HUDEP-2 (cell line): ENCODE results near the gene ALDH18A1.

Source experiments
- DNase-seq, 76 experiments: peaks; one replicate each; lab custom pipeline; 2025; ENCODE audit not compliant: unreplicated experiment in 76 of 76; lab: John Stamatoyannopoulos, UW

Gene ALDH18A1

DNA sequence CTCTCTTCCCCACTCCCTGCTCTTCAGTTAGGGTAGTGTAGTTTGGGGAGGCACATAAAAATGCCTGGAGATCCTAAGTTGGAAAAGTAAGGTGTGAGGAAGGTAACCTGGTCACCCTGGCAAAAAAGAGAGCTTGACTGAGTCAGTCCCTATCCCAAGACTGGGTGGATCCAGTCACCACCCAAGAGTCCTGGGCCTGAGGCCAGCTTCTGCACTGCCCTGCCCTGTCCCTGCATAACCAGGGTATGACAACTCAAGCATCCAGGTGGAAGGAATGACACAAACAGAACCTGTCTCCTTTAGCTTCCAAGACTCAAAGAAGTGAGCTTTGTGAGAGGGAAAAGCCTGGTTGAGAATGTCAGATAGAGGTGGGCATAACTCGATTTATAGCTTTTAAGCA lies 68.5 kb downstream of the ALDH18A1 start:
- DNase-seq: peak in 15 of 76 experiments; percentile 1 to 26 (median 9)

DNA sequence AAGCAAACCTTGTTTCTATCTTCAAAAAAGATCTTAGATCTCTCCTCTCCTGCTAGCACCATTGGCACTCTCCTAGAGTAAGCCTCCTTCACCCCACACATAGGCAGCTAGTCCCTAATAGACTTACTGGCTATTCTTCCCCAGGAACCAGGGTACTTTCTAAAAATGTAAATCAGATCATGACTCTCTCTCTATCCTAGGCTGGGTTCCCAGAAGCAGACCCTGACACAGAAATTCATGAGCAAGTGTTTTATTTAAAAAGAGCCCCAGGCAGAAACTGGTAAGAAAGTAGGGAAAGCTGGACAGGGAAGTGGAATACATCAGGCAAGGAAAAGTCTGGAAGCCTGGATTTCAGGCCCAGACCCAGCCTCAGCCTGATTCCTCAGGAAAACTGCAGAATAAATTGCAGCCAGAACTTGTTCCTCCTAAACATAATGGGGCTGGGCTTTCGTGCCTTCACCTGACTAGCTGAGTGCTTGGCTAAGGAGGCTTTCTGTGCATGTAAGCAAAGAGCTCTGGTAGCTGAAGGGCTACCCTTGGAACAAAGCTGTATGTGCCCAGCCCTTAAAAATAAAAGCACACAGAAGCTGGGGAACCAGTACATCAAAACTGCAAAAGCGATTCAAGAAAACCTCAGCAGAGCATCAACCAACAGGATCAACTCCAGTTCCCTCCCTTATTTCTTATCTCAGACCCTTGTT lies 76.5 kb downstream of the ALDH18A1 start:
- DNase-seq: no peak

DNA sequence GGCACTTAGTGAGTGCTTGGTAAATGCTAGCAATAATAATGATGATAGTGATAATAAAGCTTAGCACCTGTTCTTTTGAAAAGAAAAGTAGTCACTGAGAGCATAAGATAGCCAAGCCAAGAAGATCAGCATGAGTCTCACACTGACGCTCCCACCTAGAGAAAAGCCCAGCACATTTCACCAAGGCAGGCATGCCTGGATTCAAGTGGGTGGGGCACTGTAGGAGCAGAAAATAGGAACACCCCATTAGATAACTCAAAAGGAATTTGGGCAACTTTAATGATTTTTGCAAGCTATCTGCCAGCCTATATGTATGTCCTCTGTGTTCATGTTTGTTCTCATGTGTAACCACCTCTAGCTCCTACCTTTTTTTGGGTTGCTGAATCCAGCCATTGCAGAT lies 77.2 kb downstream of the ALDH18A1 start:
- no peak for DNase-seq

DNA sequence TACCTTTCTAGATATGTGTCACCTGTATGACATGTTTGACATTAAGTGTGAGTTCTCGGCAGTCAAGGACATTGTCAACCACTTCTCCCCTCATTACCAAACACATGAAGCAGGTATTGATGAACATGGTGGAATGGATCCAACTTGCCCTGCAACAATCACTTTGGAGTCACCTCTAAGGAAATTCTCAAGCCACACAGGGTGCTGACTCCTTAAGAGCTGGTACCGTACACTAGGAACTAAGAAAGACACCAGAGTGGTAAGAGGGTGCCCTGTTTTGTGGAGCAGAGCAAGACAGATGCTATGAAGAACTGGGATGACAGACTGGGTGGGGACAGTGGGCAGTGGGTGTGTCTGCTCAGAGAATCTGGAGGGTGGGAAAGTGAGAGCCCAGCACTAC lies 77.9 kb downstream of the ALDH18A1 start:
- no peak for DNase-seq

DNA sequence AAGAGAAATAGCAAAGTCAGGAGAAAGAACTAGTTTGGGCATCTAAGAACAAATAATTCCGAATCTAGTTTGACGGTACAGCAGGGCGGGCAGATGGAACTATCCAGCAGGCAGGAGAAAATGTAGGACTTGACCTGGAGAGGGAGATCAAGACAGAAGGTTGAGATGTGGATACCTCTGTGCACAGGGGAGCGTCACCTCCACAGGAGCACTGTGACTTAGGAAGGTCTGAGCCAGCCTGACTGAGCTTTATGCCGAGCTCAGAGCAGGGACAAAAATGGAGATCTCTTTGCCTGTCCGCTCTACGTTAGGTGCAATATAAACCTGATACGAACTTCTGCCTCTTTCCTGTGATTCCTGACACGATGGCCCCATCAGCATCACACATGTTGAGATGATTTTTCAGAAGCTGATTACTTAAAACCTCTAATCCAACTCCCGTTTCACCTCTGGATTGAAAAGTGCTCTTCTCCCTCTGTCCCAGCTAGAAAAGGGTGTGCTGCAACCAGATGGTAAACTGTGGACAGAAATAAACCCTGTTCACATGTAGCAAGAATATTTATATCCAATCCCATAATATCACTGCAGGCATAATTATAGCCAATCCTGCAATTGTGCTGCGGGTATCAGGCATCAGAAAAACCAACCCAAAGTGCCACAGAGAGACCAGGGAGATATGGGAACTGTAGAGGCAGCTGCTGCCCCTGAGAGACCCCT lies 81.7 kb downstream of the ALDH18A1 start:
- DNase-seq: no peak

DNA sequence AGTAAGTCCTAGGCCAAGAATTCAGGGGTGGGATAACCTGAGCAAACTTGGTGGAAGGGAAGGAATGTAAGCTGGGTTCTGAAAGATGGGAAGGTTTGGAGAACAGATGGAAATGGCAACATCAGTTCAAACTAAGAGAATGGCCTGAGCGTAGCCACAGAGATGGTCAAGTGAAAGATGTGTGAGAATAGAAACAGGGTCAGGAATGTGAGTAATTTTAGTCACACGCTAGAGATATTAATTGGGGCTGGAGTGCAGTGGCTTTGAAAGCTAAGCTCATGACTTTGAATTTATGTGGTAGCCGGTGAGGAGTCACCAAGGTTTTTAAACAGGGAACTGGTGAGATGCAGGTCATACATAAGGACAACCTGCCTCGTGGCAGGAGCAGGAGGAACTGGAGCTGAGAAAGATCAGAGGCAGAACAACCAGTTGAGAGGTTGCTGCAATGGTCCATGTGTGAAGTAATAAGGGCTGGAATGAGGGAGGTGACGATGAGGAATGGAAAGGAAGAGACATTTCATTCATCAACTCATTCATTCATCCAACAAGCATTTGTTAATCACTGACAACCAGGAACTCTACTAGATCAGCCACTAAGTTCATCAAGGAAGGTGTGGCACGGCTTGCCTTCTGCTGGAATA lies 82.4 kb downstream of the ALDH18A1 start:
- DNase-seq: no peak

DNA sequence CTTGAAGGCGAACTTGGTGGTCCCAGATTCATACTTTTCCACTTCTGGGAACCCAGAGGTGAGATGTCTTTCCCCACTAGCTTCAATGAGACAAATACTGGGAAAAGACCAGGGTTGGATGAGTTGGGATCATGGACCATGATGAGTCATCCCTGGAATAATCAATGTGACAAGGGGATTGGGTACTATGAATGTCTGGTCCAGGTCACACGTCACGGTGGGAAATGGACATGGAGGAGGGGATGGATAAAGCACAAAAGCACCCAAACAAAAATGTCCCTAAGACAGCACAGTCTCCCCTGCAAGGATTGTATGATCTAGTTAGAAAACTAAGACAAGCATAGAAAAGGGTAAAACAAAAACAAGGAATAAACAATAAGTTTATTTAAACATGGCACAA lies 83.0 kb downstream of the ALDH18A1 start:
- no peak for DNase-seq

DNA sequence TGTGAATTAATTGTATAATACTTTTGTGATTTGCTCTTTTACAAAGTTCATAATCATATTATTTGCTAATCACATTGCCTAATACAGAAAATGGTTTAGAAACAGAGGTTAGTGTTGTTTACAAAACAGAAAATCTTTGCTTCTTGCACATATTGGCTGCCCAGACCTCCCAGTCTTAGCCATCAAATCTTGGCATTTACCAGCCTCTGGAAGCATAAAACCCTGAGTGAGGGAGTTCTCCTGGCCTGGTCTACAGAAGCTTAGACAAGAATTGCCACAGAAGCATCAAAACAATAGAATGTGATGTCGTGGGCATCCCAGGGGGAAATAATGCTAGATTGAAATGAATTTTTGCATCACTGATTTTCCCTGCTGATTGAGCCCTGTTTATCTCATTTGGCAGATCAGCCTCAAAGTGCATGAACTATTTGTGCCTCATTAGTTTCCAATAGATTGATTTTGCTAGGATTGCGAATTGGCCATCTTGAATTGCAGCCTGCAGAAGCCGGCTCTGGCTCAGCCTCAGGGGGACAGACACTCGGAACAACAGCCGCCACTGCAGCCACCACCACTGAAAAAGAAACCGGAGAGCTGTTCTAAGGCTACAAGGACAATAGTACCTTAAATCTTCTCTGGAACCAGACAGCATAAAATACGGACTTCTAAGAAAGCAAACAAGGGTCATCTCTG lies 84.2 kb downstream of the ALDH18A1 start:
- no peak for DNase-seq

DNA sequence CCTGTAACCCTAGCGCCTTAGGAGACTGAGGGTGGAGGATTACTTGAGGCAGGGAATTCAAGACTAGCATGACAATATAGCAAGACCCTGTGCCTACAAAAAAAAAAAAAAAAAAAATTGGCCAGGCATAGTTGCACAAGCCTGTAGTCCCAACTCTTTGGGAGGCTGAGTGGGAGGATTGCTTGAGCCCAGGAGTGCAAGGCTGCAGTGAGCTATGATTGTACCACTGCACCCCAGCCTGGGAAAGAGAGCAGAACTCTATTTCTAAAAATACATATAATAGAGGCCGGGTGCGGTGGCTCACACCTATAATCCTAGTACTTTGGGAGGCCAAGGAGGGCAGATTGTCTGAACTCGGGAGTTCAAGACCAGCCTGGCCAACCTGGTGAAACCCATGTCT lies 85.1 kb downstream of the ALDH18A1 start:
- DNase-seq: no peak

DNA sequence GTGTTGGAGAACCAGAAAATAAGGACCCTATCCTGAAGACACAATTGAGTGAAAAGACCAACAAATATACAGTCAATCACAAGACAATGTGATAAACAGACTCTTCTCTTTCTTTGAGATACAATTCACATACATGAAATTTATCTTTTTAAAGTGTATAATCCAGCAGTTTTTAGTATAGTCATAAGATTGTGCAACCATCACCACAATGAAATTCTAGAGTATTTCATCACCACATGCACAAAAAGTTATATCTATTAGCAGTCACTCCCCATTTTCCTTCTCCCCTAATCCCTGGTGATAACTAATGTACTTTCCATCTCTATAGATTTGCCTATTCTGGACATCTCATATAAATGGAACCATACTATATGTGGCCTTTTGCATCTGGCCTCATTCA lies 87.1 kb downstream of the ALDH18A1 start:
- DNase-seq: no peak

DNA sequence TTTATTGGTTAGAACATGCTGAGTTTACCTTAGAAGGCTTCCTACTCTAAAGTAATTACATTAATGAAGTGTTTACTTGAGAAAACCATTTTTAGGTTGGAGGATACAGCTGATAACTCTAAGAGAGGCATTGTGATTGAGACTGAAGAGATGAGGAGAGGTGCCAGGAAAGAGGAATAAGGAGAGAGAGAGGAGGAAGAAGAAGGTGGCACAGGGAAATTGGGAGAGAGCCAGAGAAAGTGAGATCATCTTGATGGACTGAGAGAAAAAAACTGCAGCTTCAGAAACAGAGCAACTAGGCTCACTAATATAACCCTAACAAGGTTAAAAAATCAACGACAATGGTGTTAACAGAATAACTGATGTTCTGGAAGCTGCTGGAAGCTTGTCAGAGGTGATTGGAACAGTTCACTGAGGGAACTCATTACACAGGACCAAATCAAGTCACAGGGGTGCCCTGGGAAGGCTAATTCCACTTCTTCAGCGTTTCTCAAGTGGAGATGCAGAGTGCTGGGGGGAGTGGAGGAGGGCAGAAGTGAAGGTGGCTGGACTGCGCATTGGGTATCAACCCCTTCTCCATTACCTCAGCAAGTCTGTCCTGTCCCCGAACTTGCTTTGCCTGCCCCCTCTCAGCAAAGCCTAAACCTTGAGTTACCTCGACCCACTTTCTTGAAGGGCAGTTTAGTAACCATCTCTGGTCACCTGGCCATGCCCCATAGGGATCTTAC lies 88.4 kb downstream of the ALDH18A1 start:
- no peak for DNase-seq

DNA sequence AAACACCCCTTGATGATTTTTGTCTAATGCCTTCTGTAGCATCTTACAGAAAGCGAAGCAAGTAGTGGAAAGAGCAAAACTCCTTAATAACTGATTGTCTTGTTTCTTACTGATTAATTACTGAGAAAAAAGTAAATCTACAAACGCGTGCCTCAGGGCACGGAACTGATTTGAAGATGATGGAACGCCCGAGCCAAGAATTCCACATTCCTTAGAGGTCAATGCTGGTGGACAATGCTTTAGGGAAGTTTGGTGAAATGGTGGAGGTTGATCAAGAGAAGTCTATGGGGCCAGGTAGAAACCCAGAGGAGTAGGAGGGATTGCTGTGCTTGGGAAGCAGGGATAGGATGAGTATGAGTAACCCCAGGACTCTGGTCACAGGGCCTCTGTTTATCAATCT lies 90.4 kb downstream of the ALDH18A1 start:
- DNase-seq: no peak

DNA sequence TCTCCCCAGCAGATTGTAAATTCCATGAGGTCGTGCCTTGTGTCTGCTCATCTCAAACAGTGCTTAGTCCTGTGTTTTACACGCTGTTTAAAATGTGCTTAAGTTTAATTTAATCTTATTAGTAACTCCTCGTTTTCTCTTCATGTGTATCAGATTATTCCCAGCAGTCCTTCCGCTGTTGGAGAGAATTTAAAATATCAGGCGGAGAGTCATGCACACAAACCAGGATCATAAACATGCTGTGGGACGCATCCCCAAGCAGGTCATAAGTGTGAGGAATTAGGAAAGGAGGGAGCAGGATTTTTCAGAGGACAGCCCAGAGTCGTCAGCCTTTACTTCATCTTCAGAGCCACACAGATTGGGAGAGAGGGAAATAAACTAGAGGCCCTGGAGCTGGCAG lies 91.2 kb downstream of the ALDH18A1 start:
- no peak for DNase-seq

DNA sequence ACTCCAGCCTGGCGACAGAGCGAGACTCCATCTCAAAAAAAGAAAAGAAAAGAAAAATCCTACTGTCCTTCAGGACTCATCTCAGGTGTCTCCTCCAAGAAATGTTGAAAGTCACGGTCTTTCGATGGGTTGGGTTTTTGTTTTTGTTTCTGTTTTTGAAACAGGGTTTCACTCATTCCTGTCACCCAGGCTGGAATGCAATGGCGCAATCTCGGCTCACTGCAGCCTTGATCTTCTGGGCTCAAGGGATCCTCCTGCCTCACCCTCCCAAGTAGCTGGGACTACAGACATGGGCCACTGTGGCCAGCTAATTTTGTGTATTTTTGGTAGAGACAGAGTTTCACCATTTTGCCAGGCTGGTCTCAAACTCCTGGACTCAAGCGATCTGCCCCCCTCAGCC lies 92.2 kb downstream of the ALDH18A1 start:
- no peak for DNase-seq

DNA sequence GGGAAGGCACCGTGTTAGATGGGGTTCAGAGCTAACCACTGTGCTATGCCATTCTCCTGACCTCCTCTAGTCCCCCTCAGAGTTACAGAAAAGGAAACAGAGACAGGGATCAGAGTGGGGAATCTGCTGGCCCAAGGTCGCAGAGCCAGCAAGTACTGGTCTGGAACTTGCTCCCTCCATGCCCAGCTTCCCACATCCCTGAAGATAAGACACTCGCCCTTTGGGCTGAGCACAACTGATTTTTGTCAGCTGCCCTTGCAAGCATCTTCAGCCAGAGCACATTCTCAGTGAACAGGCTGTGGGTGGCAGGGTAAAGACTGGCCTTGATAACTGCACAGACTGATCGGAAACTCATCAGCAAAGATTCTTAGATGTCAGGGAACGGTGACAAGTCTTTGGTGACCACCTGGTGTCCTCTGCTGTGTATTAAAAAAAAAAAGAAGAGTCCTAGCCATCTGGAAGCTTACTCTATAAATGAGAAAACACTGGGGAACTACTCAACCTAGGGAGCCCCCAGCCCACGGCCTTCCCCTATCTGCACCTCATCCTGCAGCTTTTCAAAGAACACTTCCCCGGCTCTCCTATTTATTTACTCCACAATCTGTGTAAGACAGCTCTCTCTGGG lies 94.1 kb downstream of the ALDH18A1 start:
- peak in 2 of 76 experiments; percentile 13 for DNase-seq

DNA sequence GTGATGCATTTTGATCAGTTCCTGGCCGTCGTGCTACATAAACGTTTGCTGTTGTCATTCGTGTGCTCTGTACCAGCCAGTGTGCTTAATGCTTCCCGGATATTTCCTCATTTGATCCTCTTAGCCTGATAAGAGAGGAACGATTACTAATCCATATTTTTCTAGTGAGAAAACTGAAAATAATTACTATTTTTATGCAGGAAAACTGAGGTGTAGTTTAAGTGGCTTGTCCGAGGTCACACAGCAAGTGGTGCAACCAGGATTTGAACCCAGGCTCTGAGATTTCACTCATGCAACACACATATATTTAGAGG lies 94.7 kb downstream of the ALDH18A1 start:
- DNase-seq: no peak

DNA sequence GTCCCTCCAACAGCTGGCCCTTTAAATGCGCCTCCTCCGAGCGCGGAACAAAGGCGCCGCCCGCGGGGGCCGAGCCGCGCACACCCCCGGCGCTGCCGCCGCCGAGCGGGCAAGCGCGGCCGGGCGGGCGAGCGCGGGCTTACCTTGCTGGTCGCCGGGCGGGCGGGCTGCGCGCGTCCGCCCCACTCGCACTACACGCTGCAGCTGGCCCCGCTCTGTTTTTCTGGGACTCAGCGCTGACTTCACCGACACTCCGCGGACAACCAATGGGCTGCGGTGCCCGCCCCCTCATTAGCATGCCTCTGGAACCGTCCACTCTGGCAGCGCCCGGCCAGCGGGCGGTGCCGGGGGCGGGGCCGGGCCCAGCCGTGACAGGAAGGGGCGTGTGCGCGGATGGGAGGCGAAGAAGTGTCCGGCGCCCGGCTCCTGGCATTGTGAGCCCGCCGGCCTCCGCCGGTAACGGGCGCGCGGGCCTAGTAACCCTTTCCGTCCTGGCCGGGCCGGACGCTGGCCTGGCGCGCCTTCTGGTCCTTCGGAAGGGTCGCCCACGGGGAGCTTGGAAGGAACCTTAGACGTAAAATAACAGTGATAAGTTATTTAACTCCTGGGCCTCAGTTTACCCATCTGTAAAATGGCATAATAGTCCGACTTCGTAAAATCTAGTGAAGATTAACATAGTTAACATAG lies 95.2 kb downstream of the ALDH18A1 start, which contains the start of gene SORBS1:
Gene SORBS1, minus strand, starts transcription at position 195 of the 687 bp plus-strand sequence. CDS start 120,236 bp downstream, outside the sequence.
- DNase-seq: peak in 75 of 76 experiments; percentile 24 to 96 (median 91)

DNA sequence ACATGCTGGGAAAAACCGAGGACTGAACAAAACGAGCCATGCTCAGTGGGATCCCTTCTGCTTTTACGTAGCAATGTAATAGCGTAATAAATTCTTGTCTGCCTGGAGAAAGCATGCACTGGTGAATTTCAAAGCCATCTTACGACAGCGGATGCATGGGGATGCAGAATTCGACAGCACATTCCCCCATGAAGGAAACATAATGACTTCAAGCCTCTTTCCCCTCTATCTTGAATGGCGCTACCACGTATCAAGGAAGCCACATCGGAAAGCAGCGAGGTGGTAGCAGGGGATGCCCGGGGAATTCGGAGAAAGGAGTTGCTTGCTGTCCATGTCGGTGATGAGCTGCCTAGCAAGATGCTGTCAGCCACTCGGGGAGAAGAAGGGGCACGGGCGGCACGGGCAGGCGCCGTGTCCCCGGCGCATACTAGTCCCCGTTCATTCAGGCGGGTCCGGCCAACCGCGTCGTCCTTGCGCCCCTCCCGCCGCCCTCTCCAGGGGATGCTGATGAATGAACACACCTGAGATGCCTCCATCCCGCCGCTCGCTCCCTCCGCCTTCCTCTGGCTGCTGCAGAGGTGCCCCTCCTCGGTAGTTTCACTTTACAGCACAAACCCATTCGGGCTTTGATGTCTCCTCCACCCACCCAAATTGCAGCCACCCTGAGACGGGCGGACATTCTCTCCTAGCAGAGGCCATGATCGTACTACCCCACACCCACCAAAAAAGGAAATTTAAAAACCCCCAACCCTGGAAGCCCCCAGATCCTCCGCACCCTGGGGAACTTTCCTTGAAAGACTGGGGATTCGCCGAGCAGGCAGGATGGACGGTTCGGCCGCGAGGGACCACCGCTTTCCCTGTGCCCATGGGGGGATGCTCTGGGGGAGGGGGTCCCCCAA lies 96.0 kb downstream of the ALDH18A1 start:
- DNase-seq: peak in 5 of 76 experiments; percentile 9 to 31 (median 13)

DNA sequence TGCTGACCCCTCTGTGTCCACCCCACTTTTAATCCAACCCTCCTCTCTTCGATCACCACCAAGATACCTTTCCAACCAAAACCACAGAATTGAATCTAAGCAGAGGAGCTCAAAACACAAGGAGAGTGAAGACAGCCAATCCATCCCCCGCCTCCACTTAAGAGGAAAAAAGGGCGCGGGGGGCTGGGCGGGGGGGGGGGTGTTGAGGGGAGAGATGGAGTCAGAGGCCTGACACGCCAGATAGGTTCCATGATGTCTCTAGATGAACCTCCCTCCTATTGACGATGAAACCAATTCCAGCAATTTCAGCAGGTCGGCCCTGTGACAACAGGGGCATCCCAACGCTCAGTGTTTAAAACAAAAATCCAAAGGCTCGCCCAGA lies 96.6 kb downstream of the ALDH18A1 start:
- DNase-seq: no peak
